ENCODE results near the gene USP21. TPM values are rescaled to one million over a fixed set of nuclear protein-coding genes. Genes with fewer than 3 reads are reported as not detected.
A peak's percentile ranks its signal among the peaks of the same experiment; 100 is the strongest.

Gene USP21
- total and polyA plus RNA-seq, 2 of the 13 experiments (the other 11 are each of a cell fraction or from before 2014, with no cell fraction given): 10.1 to 33.1 TPM

- H3K27me3 ChIP-seq (ENCODE audit: control insufficient read depth in 1 of 2, insufficient read depth in 2 of 2, low read length in 2 of 2): no peaks in the 10 kb centered on the region; a peak in 1 of 5 replicates
- TF ChIP-seq ZNF276 (CRISPR knock-in tag; IDR thresholded peaks at IDR 0.05; ENCODE audit: low read depth): no peak
- no peak for TF ChIP-seq TEF (CRISPR knock-in tag; IDR thresholded peaks at IDR 0.05)
- no peak for TF ChIP-seq SRF (IDR thresholded peaks at IDR 0.05; ENCODE audit: low read depth, low read length)
- TF ChIP-seq ONECUT2 (CRISPR knock-in tag; IDR thresholded peaks at IDR 0.05): no peak
- no peak for TF ChIP-seq MEIS1 (CRISPR knock-in tag; IDR thresholded peaks at IDR 0.05; ENCODE audit: borderline replicate concordance)
- TF ChIP-seq NONO (IDR thresholded peaks at IDR 0.05): no peak
- no peak for TF ChIP-seq NONO (CRISPR knock-in tag; conservative IDR thresholded peaks at IDR 0.05)
- peaks cover 1 to 6% of the 10 kb centered on the region in 2 experiments for H3K36me3 ChIP-seq (replicated peaks in 1 of 2; ENCODE audit: control insufficient read depth in 1 of 2, insufficient read depth in 2 of 2, low read length in 2 of 2)
- no peak overlapping the region; the same call in 1 of the 2 replicates for H3K4me2 ChIP-seq (ENCODE audit: low read depth, low read length)
- DNase-seq (ENCODE audit: low spot score) (no peak), ATAC-seq (no peak), FAIRE-seq (no peak)
- POLR2A ChIA-PET: no interaction called here
- no peaks in the 10 kb centered on the region for H3K9me3 ChIP-seq (ENCODE audit: low read length)
- no peak overlapping the region for H3K27ac ChIP-seq (ENCODE audit: extremely low read length, insufficient read depth, low read length)
- 91% methylated on average over 2 of the region's 2 CpGs for WGBS (ENCODE audit: low lambda C conversion rate)
- BruUV-seq (replicated peaks): TSS peak; percentile 5
- peaks cover 58% of the 10 kb centered on the region for H3K4me1 ChIP-seq (ENCODE audit: insufficient read depth, low read length)
- H4K20me1 ChIP-seq (ENCODE audit: insufficient read depth, low read length): peaks cover 11% of the 10 kb centered on the region; the same call in 1 of the 2 replicates
- H3K79me2 ChIP-seq (ENCODE audit: insufficient read depth, low read length): peaks cover 80% of the 10 kb centered on the region
- in situ Hi-C loops (cut with HindIII; ENCODE audit: extremely low pct_ligation_motif_present, low pct_unique_long_range_greater_than_20kb) (no loop called here), intact Hi-C loops (cut with micrococcal nuclease; ENCODE audit: unreplicated experiment) (no loop called here)
- CTCF ChIA-PET (ENCODE audit: low intra/inter-chr PET ratio, low total read pairs): no interaction called here
- H3K4me3 ChIP-seq (replicated peaks in 1 of 3; ENCODE audit: insufficient read depth in 1 of 3, low read depth in 2 of 3, low read length in 3 of 3): no peak overlapping the region
- no peak overlapping the region for H2AFZ ChIP-seq (ENCODE audit: low read length)
- no peak overlapping the region for H3K9ac ChIP-seq (ENCODE audit: insufficient read depth, low read depth, low read length)
These were observed 44.7 kb upstream of the USP21 start for GRCh38 chr1:161114556-161114955.
